H54 (cell line): ENCODE results near the gene NPEPL1.

ENCODE experiments used
- DNase-seq: peaks from one replicate; pipeline ENCODE4 v3.0.0; 2011; ENCODE audit warnings: low spot score, mixed read lengths; ENCODE audit not compliant: insufficient read length
- FAIRE-seq: peaks from 3 replicates; lab custom pipeline; 2011; peaks lifted over from hg19 to GRCh38; lab: Jason Lieb, UNC
- POLR2A ChIP-seq: IDR thresholded peaks from 2 replicates; pipeline ENCODE4 v1.6.1; 2011; ENCODE audit warnings: low read depth, mild to moderate bottlenecking, low read length

NPEPL1 gene

GRCh38 chr20:58705208-58705926, 12.8 kb downstream of the NPEPL1 start:
- TF ChIP-seq POLR2A, result no peak
- FAIRE-seq (no peak), DNase-seq (no peak)

GRCh38 chr20:58706150-58706892, 13.7 kb downstream of the NPEPL1 start:
- no peak for FAIRE-seq
- TF ChIP-seq POLR2A, result no peak
- DNase-seq, result no peak

GRCh38 chr20:58706975-58707681, 14.5 kb downstream of the NPEPL1 start:
- DNase-seq (no peak), FAIRE-seq (no peak)
- TF ChIP-seq POLR2A, result no peak

GRCh38 chr20:58707770-58708169, 15.2 kb downstream of the NPEPL1 start:
- DNase-seq (no peak), FAIRE-seq (no peak)
- TF ChIP-seq POLR2A, result no peak

- DNase-seq (no peak), FAIRE-seq (no peak)
- no peak for TF ChIP-seq POLR2A
Observed at GRCh38 chr20:58708246-58708931, 15.8 kb downstream of the NPEPL1 start.

GRCh38 chr20:58709013-58709702, 16.6 kb downstream of the NPEPL1 start:
- DNase-seq, result no peak
- no peak for FAIRE-seq
- no peak for TF ChIP-seq POLR2A

GRCh38 chr20:58709703-58710039, 17.1 kb downstream of the NPEPL1 start:
- DNase-seq, result no peak
- TF ChIP-seq POLR2A, result no peak
- no peak for FAIRE-seq

DNA sequence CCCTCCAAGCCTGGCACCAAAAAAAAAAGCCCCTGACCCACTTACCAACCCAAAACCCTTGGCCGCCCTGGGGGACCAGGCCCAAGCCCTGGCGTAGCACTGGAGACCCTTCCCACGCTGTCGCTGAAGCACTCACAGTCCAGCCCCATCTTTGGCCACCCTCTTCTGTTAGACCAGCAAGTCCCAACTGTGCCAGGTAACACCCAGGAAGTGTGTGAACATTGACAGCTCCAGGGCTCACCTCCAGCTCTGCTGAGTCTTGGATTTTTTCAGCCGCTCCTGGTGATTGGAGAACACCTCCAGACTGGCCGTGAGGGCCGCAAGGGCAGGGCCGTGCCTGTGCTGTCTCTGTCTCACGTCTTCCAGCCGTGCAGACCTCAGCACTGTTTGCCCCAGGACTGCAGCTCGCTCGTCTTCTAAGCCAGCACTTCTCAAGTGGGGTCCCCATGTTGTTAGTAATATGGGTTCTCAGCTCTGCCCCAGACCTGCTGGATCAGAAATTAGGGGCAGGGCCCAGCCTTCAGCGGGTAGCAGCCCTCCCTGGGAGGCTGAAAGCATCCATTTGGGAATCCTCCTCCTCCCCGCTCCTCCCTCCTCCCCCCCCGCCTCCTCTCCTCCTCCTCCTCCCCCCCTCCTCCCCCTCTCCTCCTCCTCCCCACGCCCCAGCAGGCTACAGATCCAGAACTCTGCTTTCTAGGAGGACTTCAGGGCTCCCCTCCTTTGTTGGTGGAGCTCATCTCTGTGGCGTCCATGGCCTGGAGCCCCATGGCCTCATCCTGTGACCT, 18.1 kb downstream of the NPEPL1 start:
- DNase-seq, result no peak
- TF ChIP-seq POLR2A, result no peak
- FAIRE-seq, result no peak

- FAIRE-seq (no peak), DNase-seq (no peak)
- no peak for TF ChIP-seq POLR2A
Observed at GRCh38 chr20:58711266-58712051, 18.9 kb downstream of the NPEPL1 start.

DNA sequence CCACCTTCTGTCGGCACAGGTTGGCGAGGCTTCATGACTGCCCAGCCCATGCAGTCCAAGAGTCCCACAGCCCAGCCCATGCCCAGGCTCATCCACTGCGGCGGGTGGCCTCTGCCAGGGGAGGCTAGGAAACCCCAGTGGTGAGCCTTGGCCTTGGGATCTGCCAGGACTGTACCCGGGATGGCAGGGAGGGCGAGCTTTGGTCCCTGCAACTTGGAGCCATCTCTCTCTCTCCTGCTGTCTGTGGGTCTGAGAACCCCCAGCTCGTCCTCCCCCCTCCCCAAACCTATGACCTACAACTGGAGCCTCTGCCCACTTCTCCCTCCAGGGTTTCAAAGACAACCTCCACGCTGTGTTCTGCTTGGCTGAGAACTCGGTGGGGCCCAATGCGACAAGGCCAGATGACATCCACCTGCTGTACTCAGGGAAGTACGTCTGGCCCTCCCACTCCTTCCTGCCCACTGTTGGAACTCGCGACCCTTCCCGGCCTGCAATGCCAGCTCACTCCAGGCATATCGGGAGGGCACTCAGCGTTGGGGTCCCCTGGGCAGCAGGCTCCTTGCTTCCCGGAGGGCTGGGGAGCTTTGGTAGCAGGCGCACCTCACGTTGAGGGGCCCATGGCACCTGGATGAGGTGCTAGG, 19.7 kb downstream of the NPEPL1 start:
- DNase-seq, result no peak
- TF ChIP-seq POLR2A, result no peak
- no peak for FAIRE-seq

- no peak for TF ChIP-seq POLR2A
- FAIRE-seq (no peak), DNase-seq (no peak)
Observed at GRCh38 chr20:58712806-58713731, 20.5 kb downstream of the NPEPL1 start.
